B cell (primary cell): Measurements from ENCODE around the gene CIBAR2. TPM values are rescaled to one million over a fixed set of nuclear protein-coding genes. Genes with fewer than 3 reads are reported as not detected.

Experiments
- ATAC-seq: fragments of 200-7000 bp; cut with Tn5 transposase; one replicate; pipeline ENCODE4 v1.10.0; 2021; ENCODE audit warnings: low read depth, mild to moderate bottlenecking, moderate number of reproducible peaks, moderate library complexity
- CTCF ChIA-PET: fragments of 350-600 bp; sonication (Branson Sonifier 250); formaldehyde crosslinking; loops from one replicate; lab custom pipeline; 2021; ENCODE audit warnings: antibody characterized with exemption, inconsistent platforms; lab: Charles Lee
- POLR2A ChIA-PET: fragments of 350-600 bp; sonication (Branson Sonifier 250); formaldehyde crosslinking; loops from one replicate; lab custom pipeline; 2021; ENCODE audit warnings: antibody characterized with exemption; lab: Charles Lee
- DNase-seq: peaks from one replicate; pipeline ENCODE4 v3.0.0; 2013
- H2AFZ ChIP-seq: 2 replicates; pipeline ENCODE4 v1.6.1; 2012; ENCODE audit warnings: mild to moderate bottlenecking, low read depth, low read length; ENCODE audit not compliant: insufficient read depth, poor library complexity, severe bottlenecking
- H3K27ac ChIP-seq, 2 donors: 1 replicate in 1 of 2; 2 replicates in 1 of 2; pipeline ENCODE4 v1.5.1; 2012 to 2013; ENCODE audit warnings: low read length in 2 of 2, mild to moderate bottlenecking in 2 of 2, moderate library complexity in 1 of 2
- H3K27me3 ChIP-seq, 4 experiments: fragments of 200-600 bp in 1 of 4; sonication (generic) in 1 of 4; replicated peaks in 1 of 4; 1 replicate in 2 of 4; 2 replicates in 2 of 4; pipeline versions ENCODE4 v1.6.1 to v1.7.0; 2013 to 2016; ENCODE audit warnings: low read length in 3 of 4, mild to moderate bottlenecking in 2 of 4, mixed read lengths in 1 of 4, moderate library complexity in 1 of 4; ENCODE audit not compliant: insufficient read depth in 4 of 4, control insufficient read depth in 3 of 4; ENCODE audit errors: control extremely low read depth in 1 of 4
- H3K36me3 ChIP-seq, 2 experiments: replicated peaks in 1 of 2; 1 replicate in 1 of 2; 2 replicates in 1 of 2; pipeline versions ENCODE4 v1.6.1 to v1.7.1; 2013; ENCODE audit warnings: low read length in 1 of 2; ENCODE audit not compliant: insufficient read depth in 2 of 2, control insufficient read depth in 1 of 2; ENCODE audit errors: control extremely low read depth in 1 of 2, extremely low read depth in 1 of 2
- H3K4me1 ChIP-seq, 2 donors: fragments of 200-600 bp in 1 of 2; sonication (generic) in 1 of 2; 1 replicate in 1 of 2; 2 replicates in 1 of 2; pipeline versions ENCODE4 v1.5.1 to v1.6.1; 2013 to 2017; ENCODE audit warnings: low read length in 2 of 2; ENCODE audit not compliant: control insufficient read depth in 2 of 2, insufficient read depth in 2 of 2
- H3K4me2 ChIP-seq: replicated peaks from 2 replicates; pipeline ENCODE3; 2012; ENCODE audit warnings: mild to moderate bottlenecking, low read depth, low read length; ENCODE audit not compliant: poor library complexity, severe bottlenecking
- H3K4me3 ChIP-seq, 5 experiments: fragments of 200-600 bp in 1 of 5; sonication (generic) in 1 of 5; 1 replicate in 3 of 5; 2 replicates in 2 of 5; pipeline versions ENCODE4 v1.5.1 to v1.7.0; 2011 to 2016; ENCODE audit warnings: low read length in 4 of 5, mild to moderate bottlenecking in 4 of 5, low read depth in 2 of 5, control low read depth in 1 of 5, moderate library complexity in 1 of 5; ENCODE audit not compliant: insufficient read depth in 1 of 5; ENCODE audit errors: control extremely low read depth in 1 of 5, extremely low read depth in 1 of 5
- H3K79me2 ChIP-seq: fragments of 200-600 bp; sonication (generic); one replicate; pipeline ENCODE4 v1.6.0; 2016; ENCODE audit warnings: low read length; ENCODE audit not compliant: control insufficient read depth, insufficient read depth
- H3K9ac ChIP-seq: fragments of 200-600 bp; sonication (generic); 2 replicates; pipeline ENCODE4 v1.6.1; 2017; ENCODE audit warnings: mild to moderate bottlenecking, low read length, moderate library complexity
- H3K9me3 ChIP-seq, 3 donors: one replicate each; pipeline versions ENCODE4 v1.6.1 to v1.7.1; 2013; ENCODE audit warnings: low read length in 2 of 3; ENCODE audit not compliant: control insufficient read depth in 2 of 3, insufficient read depth in 1 of 3; ENCODE audit errors: control extremely low read depth in 1 of 3
- H4K20me1 ChIP-seq: 2 replicates; pipeline ENCODE4 v1.6.0; 2012; ENCODE audit warnings: mild to moderate bottlenecking, low read length; ENCODE audit not compliant: insufficient read depth, control insufficient read depth, poor library complexity, severe bottlenecking
- H3K27ac Mint-ChIP-seq: one replicate; pipeline ENCODE4 v1.8.0; 2021; ENCODE audit warnings: mixed read lengths
- H3K27me3 Mint-ChIP-seq: one replicate; pipeline ENCODE4 v1.8.0; 2021; ENCODE audit warnings: mixed read lengths
- H3K4me1 Mint-ChIP-seq: one replicate; pipeline ENCODE4 v1.8.0; 2021; ENCODE audit warnings: mixed read lengths
- H3K4me3 Mint-ChIP-seq: one replicate; pipeline ENCODE4 v1.8.0; 2021; ENCODE audit warnings: mixed read lengths
- H3K9me3 Mint-ChIP-seq: one replicate; pipeline ENCODE4 v1.8.0; 2022; ENCODE audit warnings: mixed read lengths; ENCODE audit not compliant: insufficient read depth
- EZH2 ChIP-seq: IDR thresholded peaks from 2 replicates; pipeline ENCODE4 v1.6.1; 2012; ENCODE audit warnings: borderline replicate concordance, low read depth, mild to moderate bottlenecking, moderate library complexity, low read length; ENCODE audit not compliant: insufficient read depth, poor library complexity, severe bottlenecking
- WGBS: methylation state at CpG from one replicate; pipeline ENCODE4 v1.1.5; 2013; ENCODE audit warnings: missing lambda C conversion rate; ENCODE audit not compliant: insufficient coverage; 5-methylcytosine and 5-hydroxymethylcytosine counted together
- intact Hi-C: fragments of 100-400 bp; cut with micrococcal nuclease; formaldehyde crosslinking; loops from one replicate; pipeline ENCODE4 v1.10.0; 2022
- polyA plus RNA-seq: library from polyadenylated mRNA; depleted of rRNA; stranded (reverse); fragments of >200 nt; gene quantifications from 2 replicates; pipeline ENCODE4 v1.2.3, GENCODE V29; 2012
- total RNA-seq, 2 donors: library from RNA; stranded (reverse); fragments of 120-200 nt in 1 of 2; gene quantifications; 1 replicate in 1 of 2; 2 replicates in 1 of 2; pipeline versions ENCODE4 v1.2.3 to v1.2.4, GENCODE V29; 2013 to 2022
- TF ChIP-seq, protein P1 (sequence below): fragments of 200-600 bp; IDR thresholded peaks from one replicate; pipeline ENCODE4 v1.8.0; 2022; ENCODE audit warnings: antibody characterized with exemption, mild to moderate bottlenecking

CIBAR2 gene
- total and polyA plus RNA-seq, 2 donors (not counting 1 experiment from before 2014, with no cell fraction given) = not detected

DNA sequence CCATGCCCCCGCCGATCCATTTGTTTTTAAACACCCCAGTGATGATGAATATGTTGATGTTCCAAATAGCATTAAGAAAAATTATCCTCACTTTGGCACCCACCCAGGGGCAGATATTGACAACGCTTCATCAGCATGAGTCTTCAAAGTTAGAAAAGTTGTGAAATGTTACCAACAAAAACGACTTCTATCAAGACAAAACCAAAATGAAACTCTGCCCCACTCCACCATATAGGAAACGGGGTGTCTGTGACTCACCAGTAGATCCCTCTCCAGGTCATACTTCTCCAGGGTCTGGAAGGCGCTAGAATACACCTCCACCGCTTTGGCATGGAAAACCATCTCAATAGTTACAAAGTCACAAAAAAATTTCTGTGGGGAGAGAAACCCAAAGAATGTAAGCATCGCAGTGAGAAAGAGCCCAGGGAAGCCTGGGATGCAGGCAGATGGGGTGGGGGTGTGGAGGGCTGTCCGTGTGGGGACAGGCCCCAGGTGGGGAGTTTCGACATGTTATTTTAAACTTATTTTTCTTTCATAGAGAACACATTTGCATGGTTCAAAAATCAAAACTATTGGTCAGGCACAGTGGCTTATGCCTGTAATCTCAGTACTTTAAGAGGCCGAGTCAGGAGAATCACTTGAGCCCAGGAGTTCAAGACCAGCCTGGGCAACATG is 10.2 kb downstream of the CIBAR2 start:
- Mint-ChIP-seq H3K9me3 (no peaks in the 10 kb centered on the region), H3K4me3 (no peak overlapping the region), H3K4me1 (peaks cover 21% of the 10 kb centered on the region), H3K27me3 (no peaks in the 10 kb centered on the region), H3K27ac (no peak overlapping the region)
- Histone ChIP-seq H3K27me3 (no peaks in the 10 kb centered on the region), H4K20me1 (no peaks in the 10 kb centered on the region), H3K27ac (no peak overlapping the region), H3K9me3 (peaks cover 0 to 2% (median 0%) of the 10 kb centered on the region in 3 donors), H3K79me2 (no peaks in the 10 kb centered on the region), H3K4me1 (peaks cover 20 to 36% of the 10 kb centered on the region in 2 donors), H3K4me3 (no peak overlapping the region), H2AFZ (no peak overlapping the region), H3K36me3 (no peaks in the 10 kb centered on the region), H3K9ac (no peak overlapping the region), H3K4me2 (no peak overlapping the region)
- intact Hi-C loops = no loop called here
- DNase-seq (no peak), ATAC-seq (no peak)
- 46% methylated on average over 2 of the region's 11 CpGs for WGBS
- POLR2A ChIA-PET = no interaction called here
- CTCF ChIA-PET = no interaction called here
- TF ChIP-seq EZH2 = no peak
- TF ChIP-seq, protein P1, sequence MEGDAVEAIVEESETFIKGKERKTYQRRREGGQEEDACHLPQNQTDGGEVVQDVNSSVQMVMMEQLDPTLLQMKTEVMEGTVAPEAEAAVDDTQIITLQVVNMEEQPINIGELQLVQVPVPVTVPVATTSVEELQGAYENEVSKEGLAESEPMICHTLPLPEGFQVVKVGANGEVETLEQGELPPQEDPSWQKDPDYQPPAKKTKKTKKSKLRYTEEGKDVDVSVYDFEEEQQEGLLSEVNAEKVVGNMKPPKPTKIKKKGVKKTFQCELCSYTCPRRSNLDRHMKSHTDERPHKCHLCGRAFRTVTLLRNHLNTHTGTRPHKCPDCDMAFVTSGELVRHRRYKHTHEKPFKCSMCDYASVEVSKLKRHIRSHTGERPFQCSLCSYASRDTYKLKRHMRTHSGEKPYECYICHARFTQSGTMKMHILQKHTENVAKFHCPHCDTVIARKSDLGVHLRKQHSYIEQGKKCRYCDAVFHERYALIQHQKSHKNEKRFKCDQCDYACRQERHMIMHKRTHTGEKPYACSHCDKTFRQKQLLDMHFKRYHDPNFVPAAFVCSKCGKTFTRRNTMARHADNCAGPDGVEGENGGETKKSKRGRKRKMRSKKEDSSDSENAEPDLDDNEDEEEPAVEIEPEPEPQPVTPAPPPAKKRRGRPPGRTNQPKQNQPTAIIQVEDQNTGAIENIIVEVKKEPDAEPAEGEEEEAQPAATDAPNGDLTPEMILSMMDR = no peak

DNA sequence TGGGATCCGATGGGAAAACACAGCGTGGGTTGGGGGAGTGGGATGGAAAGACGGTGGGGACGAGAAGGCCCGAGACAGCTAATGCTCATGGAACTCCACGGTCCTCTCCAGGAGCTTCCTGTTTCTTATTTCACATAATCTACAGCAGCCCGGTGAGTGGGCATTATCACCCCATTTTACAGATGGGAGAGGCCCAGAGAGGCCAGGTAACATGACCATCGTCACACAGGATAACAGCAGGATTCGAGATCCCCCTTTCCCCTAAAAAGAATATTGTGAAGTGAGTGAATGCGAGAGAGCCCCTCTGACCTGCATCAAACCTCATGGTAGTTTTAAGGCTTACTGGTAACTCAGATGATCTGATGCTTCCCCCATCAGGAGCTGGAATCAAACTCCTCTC is 12.0 kb downstream of the CIBAR2 start:
- Histone ChIP-seq H3K9ac (no peak overlapping the region), H3K4me1 (peaks cover 17 to 32% of the 10 kb centered on the region in 2 donors), H3K27me3 (no peaks in the 10 kb centered on the region), H3K9me3 (no peaks in the 10 kb centered on the region), H3K27ac (no peak overlapping the region), H4K20me1 (no peaks in the 10 kb centered on the region), H3K36me3 (no peaks in the 10 kb centered on the region), H3K79me2 (no peaks in the 10 kb centered on the region), H2AFZ (no peak overlapping the region), H3K4me2 (no peak overlapping the region), H3K4me3 (no peak overlapping the region)
- no peak for TF ChIP-seq EZH2
- TF ChIP-seq, protein P1 = no peak
- Mint-ChIP-seq H3K27ac (no peak overlapping the region), H3K4me3 (no peak overlapping the region), H3K4me1 (peaks cover 16% of the 10 kb centered on the region), H3K27me3 (no peaks in the 10 kb centered on the region), H3K9me3 (no peaks in the 10 kb centered on the region)
- 80% methylated on average over 2 of the region's 10 CpGs for WGBS
- ATAC-seq (no peak), DNase-seq (no peak)
- CTCF ChIA-PET = interaction anchor here (1.0 kb wide), 1 partner anchor 129 kb away, joined by 7 read pairs; no protein-coding TSS in a partner anchor
- intact Hi-C loops = no loop called here
- POLR2A ChIA-PET = no interaction called here
